G401 (cell line): Measurements from ENCODE around the gene DCDC2. TPM values are rescaled to one million over a fixed set of nuclear protein-coding genes. Genes with fewer than 3 reads are reported as not detected.
"Not testable (repeated sequence)": the region's sequence is repeated elsewhere in the genome, so short reads cannot be mapped to it uniquely, and the experiment has no call there.

ENCODE experiments used
- DNase-seq: peaks from one replicate; pipeline ENCODE4 v3.0.0-alpha.2; 2015; ENCODE audit warnings: low spot score
- in situ Hi-C: cut with HindIII; loops from 2 replicates; pipeline ENCODE4 v1.10.0; 2016; ENCODE audit warnings: low sequenced_read_pairs, mixed read lengths
- total RNA-seq: library from RNA; depleted of rRNA; stranded (reverse); fragments of >200 nt; shearing (Covaris generic); gene quantifications from 2 replicates; pipeline ENCODE4 v1.2.3, GENCODE V29; 2014

The DCDC2 gene
- total RNA-seq, 1 experiment from 2014 or later: not detected

GRCh38 chr6:24382220-24382540 lies 24.3 kb upstream of the DCDC2 start:
- in situ Hi-C loops: no loop called here
- DNase-seq: no peak

- in situ Hi-C loops: no loop called here
- DNase-seq: no peak
These were observed 23.8 kb upstream of the DCDC2 start for GRCh38 chr6:24381476-24382219.

- in situ Hi-C loops: no loop called here
- no peak for DNase-seq
These were observed 20.7 kb upstream of the DCDC2 start for GRCh38 chr6:24378473-24379097.

- DNase-seq: no peak
- in situ Hi-C loops: no loop called here
These were observed 19.0 kb upstream of the DCDC2 start for GRCh38 chr6:24376871-24377270.

- in situ Hi-C loops: no loop called here
- no peak for DNase-seq
These were observed 16.8 kb upstream of the DCDC2 start for GRCh38 chr6:24374612-24375011.

- in situ Hi-C loops, DNase-seq: not testable (repeated sequence)
These were observed 7.3 kb upstream of the DCDC2 start for GRCh38 chr6:24365103-24365633.

GRCh38 chr6:24362363-24362762 lies 4.5 kb upstream of the DCDC2 start:
- in situ Hi-C loops, DNase-seq: not testable (repeated sequence)

GRCh38 chr6:24359640-24360454 lies 2.0 kb upstream of the DCDC2 start:
- in situ Hi-C loops: no loop called here
- DNase-seq: peak; percentile 56

- no peak for DNase-seq
- in situ Hi-C loops: no loop called here
These were observed 461 bp upstream of the DCDC2 start for GRCh38 chr6:24358219-24358821.

GRCh38 chr6:24356310-24356973 lies 1.4 kb downstream of the DCDC2 start:
- no peak for DNase-seq
- in situ Hi-C loops: no loop called here

GRCh38 chr6:24355393-24355792 lies 2.5 kb downstream of the DCDC2 start:
- DNase-seq: no peak
- in situ Hi-C loops: no loop called here

- DNase-seq: no peak
- in situ Hi-C loops: no loop called here
These were observed 4.0 kb downstream of the DCDC2 start for GRCh38 chr6:24353861-24354260.

GRCh38 chr6:24352434-24352833 lies 5.4 kb downstream of the DCDC2 start:
- no peak for DNase-seq
- in situ Hi-C loops: no loop called here

GRCh38 chr6:24344976-24345375 lies 12.9 kb downstream of the DCDC2 start:
- no peak for DNase-seq
- in situ Hi-C loops: no loop called here

- no peak for DNase-seq
- in situ Hi-C loops: no loop called here
These were observed 16.6 kb downstream of the DCDC2 start for GRCh38 chr6:24340998-24341938.

GRCh38 chr6:24339932-24340331 lies 17.9 kb downstream of the DCDC2 start:
- DNase-seq: no peak
- in situ Hi-C loops: no loop called here

- in situ Hi-C loops: no loop called here
- DNase-seq: no peak
These were observed 23.6 kb downstream of the DCDC2 start for GRCh38 chr6:24334285-24334684.

- in situ Hi-C loops: no loop called here
- DNase-seq: no peak
These were observed 25.5 kb downstream of the DCDC2 start for GRCh38 chr6:24332317-24332716.
